Activated CD8-positive, alpha-beta memory T cell treated with anti-CD3 and anti-CD28 coated beads, Interleukin-2, amount 50 U/mL, for 24 hours (primary cell): ENCODE measurements around the gene CD2AP.
A peak's percentile ranks its signal among the peaks of the same experiment; 100 is the strongest.
"Not testable (repeated sequence)": the region's sequence is repeated elsewhere in the genome, so short reads cannot be mapped to it uniquely, and the experiment has no call there.

Experiments
- DNase-seq: peaks from one replicate; pipeline ENCODE4 v3.0.0-alpha.2; 2020; ENCODE audit errors: extremely low read depth

CD2AP gene

GRCh38 chr6:47477497-47478232, at the start of gene CD2AP:
Gene CD2AP, plus strand, starts transcription at chr6:47477789. Its CDS starts 456 bp downstream, at chr6:47478245.
- peak; percentile 72 for DNase-seq

GRCh38 chr6:47428288-47428687, 49.3 kb upstream of the CD2AP start:
- no peak for DNase-seq

- no peak for DNase-seq
These were observed 48.6 kb upstream of the CD2AP start for GRCh38 chr6:47428746-47429664.

- no peak for DNase-seq
These were observed 43.0 kb upstream of the CD2AP start for GRCh38 chr6:47434372-47435253.

GRCh38 chr6:47435254-47435612, 42.4 kb upstream of the CD2AP start:
- DNase-seq: no peak

GRCh38 chr6:47437592-47437991, 40.0 kb upstream of the CD2AP start:
- no peak for DNase-seq

GRCh38 chr6:47438481-47439347, 38.9 kb upstream of the CD2AP start:
- DNase-seq: no peak

GRCh38 chr6:47439348-47439668, 38.3 kb upstream of the CD2AP start:
- DNase-seq: no peak

- DNase-seq: no peak
These were observed 36.9 kb upstream of the CD2AP start for GRCh38 chr6:47440719-47441118.

GRCh38 chr6:47444964-47445363, 32.6 kb upstream of the CD2AP start:
- DNase-seq: not testable (repeated sequence)

GRCh38 chr6:47446669-47447330, 30.8 kb upstream of the CD2AP start:
- DNase-seq: no peak

- no peak for DNase-seq
These were observed 29.9 kb upstream of the CD2AP start for GRCh38 chr6:47447722-47448121.

GRCh38 chr6:47451162-47451561, 26.4 kb upstream of the CD2AP start:
- no peak for DNase-seq

GRCh38 chr6:47452899-47453298, 24.7 kb upstream of the CD2AP start:
- no peak for DNase-seq

- no peak for DNase-seq
These were observed 24.1 kb upstream of the CD2AP start for GRCh38 chr6:47453372-47453936.

GRCh38 chr6:47454713-47455396, 22.7 kb upstream of the CD2AP start:
- DNase-seq: no peak

- no peak for DNase-seq
These were observed 21.9 kb upstream of the CD2AP start for GRCh38 chr6:47455533-47456209.

GRCh38 chr6:47456536-47456975, 21.0 kb upstream of the CD2AP start:
- DNase-seq: no peak

GRCh38 chr6:47457370-47457769, 20.2 kb upstream of the CD2AP start:
- DNase-seq: no peak
